Stimulated activated effector memory CD8-positive, alpha-beta T cell treated with anti-CD3 and anti-CD28 coated beads, Interleukin-12 subunit alpha, Interleukin-12 subunit beta, amount 100 ng/mL, for 72 hours (primary cell): ENCODE results near the gene NUP107.

Experiments
- ATAC-seq: fragments of 150-1000 bp; cut with Tn5 transposase; 2 replicates; pipeline ENCODE4 v1.10.0; 2021
- DNase-seq, 2 donors: peaks; one replicate each; pipeline ENCODE4 v3.0.0; 2021 to 2022; ENCODE audit warnings: low spot score in 2 of 2
- H3K27ac Mint-ChIP-seq: one replicate; pipeline ENCODE4 v1.8.0; 2022; ENCODE audit warnings: mild to moderate bottlenecking, mixed read lengths
- H3K36me3 Mint-ChIP-seq: one replicate; pipeline ENCODE4 v1.8.0; 2022; ENCODE audit warnings: mild to moderate bottlenecking, mixed read lengths
- H3K4me1 Mint-ChIP-seq: one replicate; pipeline ENCODE4 v1.8.0; 2022; ENCODE audit warnings: mixed read lengths
- H3K4me3 Mint-ChIP-seq: one replicate; pipeline ENCODE4 v1.8.0; 2022; ENCODE audit warnings: mild to moderate bottlenecking, mixed read lengths
- H3K9me3 Mint-ChIP-seq: one replicate; pipeline ENCODE4 v1.8.0; 2022; ENCODE audit warnings: mixed read lengths

Gene NUP107

GRCh38 chr12:68755536-68756243, 68.9 kb downstream of the NUP107 start:
- H3K4me1 Mint-ChIP-seq: no peaks in the 10 kb centered on the region
- H3K36me3 Mint-ChIP-seq: peaks cover 74% of the 10 kb centered on the region
- H3K4me3 Mint-ChIP-seq: no peak overlapping the region
- no peaks in the 10 kb centered on the region for H3K9me3 Mint-ChIP-seq
- DNase-seq (no peak), ATAC-seq (no peak)
- no peak overlapping the region for H3K27ac Mint-ChIP-seq

- H3K4me1 Mint-ChIP-seq: no peaks in the 10 kb centered on the region
- ATAC-seq (no peak), DNase-seq (no peak)
- H3K36me3 Mint-ChIP-seq: peaks cover 55% of the 10 kb centered on the region
- no peak overlapping the region for H3K27ac Mint-ChIP-seq
- no peaks in the 10 kb centered on the region for H3K9me3 Mint-ChIP-seq
- no peak overlapping the region for H3K4me3 Mint-ChIP-seq
These were observed 73.1 kb downstream of the NUP107 start for GRCh38 chr12:68759852-68760251.

GRCh38 chr12:68760806-68761441, 74.1 kb downstream of the NUP107 start:
- H3K4me1 Mint-ChIP-seq: no peaks in the 10 kb centered on the region
- peak overlapping the region; percentile 86 for H3K27ac Mint-ChIP-seq
- ATAC-seq (no peak), DNase-seq (no peak)
- H3K36me3 Mint-ChIP-seq: peaks cover 51% of the 10 kb centered on the region
- no peaks in the 10 kb centered on the region for H3K9me3 Mint-ChIP-seq
- no peak overlapping the region for H3K4me3 Mint-ChIP-seq

GRCh38 chr12:68761442-68761812, 74.6 kb downstream of the NUP107 start:
- Mint-ChIP-seq H3K4me1 (no peaks in the 10 kb centered on the region), H3K27ac (peak overlapping the region; percentile 86), H3K9me3 (no peaks in the 10 kb centered on the region), H3K36me3 (peaks cover 46% of the 10 kb centered on the region), H3K4me3 (no peak overlapping the region)
- DNase-seq (no peak), ATAC-seq (no peak)

- Mint-ChIP-seq H3K4me3 (no peak overlapping the region), H3K4me1 (no peaks in the 10 kb centered on the region), H3K27ac (peak overlapping the region; percentile 86), H3K36me3 (peaks cover 46% of the 10 kb centered on the region), H3K9me3 (no peaks in the 10 kb centered on the region)
- no peak for DNase-seq
- no peak for ATAC-seq
These were observed 75.3 kb downstream of the NUP107 start for GRCh38 chr12:68761901-68762630.

- no peak overlapping the region for H3K27ac Mint-ChIP-seq
- DNase-seq (no peak), ATAC-seq (no peak)
- H3K4me1 Mint-ChIP-seq: no peaks in the 10 kb centered on the region
- no peak overlapping the region for H3K4me3 Mint-ChIP-seq
- peaks cover 47% of the 10 kb centered on the region for H3K36me3 Mint-ChIP-seq
- H3K9me3 Mint-ChIP-seq: no peaks in the 10 kb centered on the region
These were observed 75.9 kb downstream of the NUP107 start for GRCh38 chr12:68762691-68763090.

GRCh38 chr12:68765696-68766095, 78.9 kb downstream of the NUP107 start:
- Mint-ChIP-seq H3K27ac (no peak overlapping the region), H3K4me3 (no peak overlapping the region), H3K9me3 (no peaks in the 10 kb centered on the region), H3K36me3 (peaks cover 24% of the 10 kb centered on the region), H3K4me1 (peaks cover 5% of the 10 kb centered on the region)
- no peak for ATAC-seq
- no peak for DNase-seq

- ATAC-seq (no peak), DNase-seq (no peak)
- Mint-ChIP-seq H3K27ac (no peak overlapping the region), H3K9me3 (no peaks in the 10 kb centered on the region), H3K4me3 (no peak overlapping the region), H3K4me1 (peaks cover 5% of the 10 kb centered on the region), H3K36me3 (peaks cover 24% of the 10 kb centered on the region)
These were observed 79.9 kb downstream of the NUP107 start for GRCh38 chr12:68766646-68767045.

- peaks cover 24% of the 10 kb centered on the region for H3K36me3 Mint-ChIP-seq
- ATAC-seq: no peak
- H3K4me3 Mint-ChIP-seq: no peak overlapping the region
- no peaks in the 10 kb centered on the region for H3K9me3 Mint-ChIP-seq
- no peak for DNase-seq
- peaks cover 5% of the 10 kb centered on the region for H3K4me1 Mint-ChIP-seq
- H3K27ac Mint-ChIP-seq: no peak overlapping the region
These were observed 80.4 kb downstream of the NUP107 start for GRCh38 chr12:68767191-68767590.

- Mint-ChIP-seq H3K27ac (no peak overlapping the region), H3K9me3 (no peaks in the 10 kb centered on the region), H3K36me3 (peaks cover 24% of the 10 kb centered on the region), H3K4me1 (peaks cover 12% of the 10 kb centered on the region), H3K4me3 (no peak overlapping the region)
- DNase-seq: no peak
- no peak for ATAC-seq
These were observed 81.7 kb downstream of the NUP107 start for GRCh38 chr12:68768431-68768939.

- Mint-ChIP-seq H3K9me3 (no peaks in the 10 kb centered on the region), H3K27ac (peak overlapping the region; percentile 13), H3K4me1 (peaks cover 12% of the 10 kb centered on the region), H3K4me3 (no peak overlapping the region), H3K36me3 (peaks cover 15% of the 10 kb centered on the region)
- DNase-seq (no peak), ATAC-seq (no peak)
These were observed 83.2 kb downstream of the NUP107 start for GRCh38 chr12:68769941-68770340.

GRCh38 chr12:68771223-68771925, 84.6 kb downstream of the NUP107 start:
- H3K4me1 Mint-ChIP-seq: peaks cover 12% of the 10 kb centered on the region
- peaks cover 10% of the 10 kb centered on the region for H3K36me3 Mint-ChIP-seq
- no peak for ATAC-seq
- H3K27ac Mint-ChIP-seq: peak overlapping the region; percentile 17
- H3K9me3 Mint-ChIP-seq: no peaks in the 10 kb centered on the region
- no peak for DNase-seq
- no peak overlapping the region for H3K4me3 Mint-ChIP-seq

- peak overlapping the region; percentile 31 for H3K4me3 Mint-ChIP-seq
- ATAC-seq: no peak
- peak overlapping the region; percentile 55 for H3K27ac Mint-ChIP-seq
- H3K9me3 Mint-ChIP-seq: no peaks in the 10 kb centered on the region
- H3K4me1 Mint-ChIP-seq: peaks cover 12% of the 10 kb centered on the region
- no peaks in the 10 kb centered on the region for H3K36me3 Mint-ChIP-seq
- no peak for DNase-seq
These were observed 85.9 kb downstream of the NUP107 start for GRCh38 chr12:68772714-68773113.

- peaks cover 12% of the 10 kb centered on the region for H3K4me1 Mint-ChIP-seq
- H3K9me3 Mint-ChIP-seq: no peaks in the 10 kb centered on the region
- DNase-seq: no peak
- no peaks in the 10 kb centered on the region for H3K36me3 Mint-ChIP-seq
- ATAC-seq: no peak
- peak overlapping the region; percentile 55 for H3K27ac Mint-ChIP-seq
- H3K4me3 Mint-ChIP-seq: peak overlapping the region; percentile 31
These were observed 86.8 kb downstream of the NUP107 start for GRCh38 chr12:68773582-68773981.

- peaks cover 8% of the 10 kb centered on the region for H3K4me1 Mint-ChIP-seq
- H3K36me3 Mint-ChIP-seq: no peaks in the 10 kb centered on the region
- no peak for ATAC-seq
- DNase-seq: no peak
- no peak overlapping the region for H3K27ac Mint-ChIP-seq
- no peak overlapping the region for H3K4me3 Mint-ChIP-seq
- H3K9me3 Mint-ChIP-seq: no peaks in the 10 kb centered on the region
These were observed 88.4 kb downstream of the NUP107 start for GRCh38 chr12:68775121-68775630.
